Body of pancreas (tissue), 4 donors: Measurements from ENCODE around the gene OSBPL10.

ENCODE experiments used
- POLR2A ChIP-seq, 3 donors: fragments of 450-650 bp; IDR thresholded peaks; one replicate each; pipeline ENCODE4 v1.6.1; 2016; ENCODE audit warnings: antibody characterized with exemption in 3 of 3, mild to moderate bottlenecking in 2 of 3
- TF ChIP-seq, protein P1 (sequence below), 7 experiments: fragments of 450-650 bp in 4 of 7; fragments of 200-600 bp in 3 of 7; sonication (generic) in 3 of 7; IDR thresholded peaks; one replicate each; pipeline ENCODE4 v1.5.1; 2016 to 2019; ENCODE audit warnings: antibody characterized with exemption in 7 of 7

DNA sequence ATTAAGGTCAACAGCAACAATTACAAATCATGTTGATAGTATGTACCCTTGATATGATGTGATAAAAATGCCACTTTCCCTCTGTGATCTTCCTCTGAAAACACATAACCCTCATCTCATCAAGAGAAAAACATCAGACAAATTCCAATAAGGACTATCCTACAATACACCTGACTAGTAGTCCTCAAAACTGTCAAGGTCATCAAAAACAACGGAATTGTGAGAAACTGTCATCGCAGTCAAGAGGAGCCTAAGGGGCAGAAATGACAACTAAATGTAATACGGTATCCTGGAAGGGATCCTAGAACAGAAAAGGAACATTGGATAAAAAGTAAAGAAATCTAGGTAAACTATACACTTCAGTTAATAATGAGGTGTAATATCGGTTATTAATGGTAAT is 59.2 kb downstream of the OSBPL10 start:
- TF ChIP-seq POLR2A (IDR thresholded peaks at IDR 0.05): no peak
- TF ChIP-seq, protein P1, sequence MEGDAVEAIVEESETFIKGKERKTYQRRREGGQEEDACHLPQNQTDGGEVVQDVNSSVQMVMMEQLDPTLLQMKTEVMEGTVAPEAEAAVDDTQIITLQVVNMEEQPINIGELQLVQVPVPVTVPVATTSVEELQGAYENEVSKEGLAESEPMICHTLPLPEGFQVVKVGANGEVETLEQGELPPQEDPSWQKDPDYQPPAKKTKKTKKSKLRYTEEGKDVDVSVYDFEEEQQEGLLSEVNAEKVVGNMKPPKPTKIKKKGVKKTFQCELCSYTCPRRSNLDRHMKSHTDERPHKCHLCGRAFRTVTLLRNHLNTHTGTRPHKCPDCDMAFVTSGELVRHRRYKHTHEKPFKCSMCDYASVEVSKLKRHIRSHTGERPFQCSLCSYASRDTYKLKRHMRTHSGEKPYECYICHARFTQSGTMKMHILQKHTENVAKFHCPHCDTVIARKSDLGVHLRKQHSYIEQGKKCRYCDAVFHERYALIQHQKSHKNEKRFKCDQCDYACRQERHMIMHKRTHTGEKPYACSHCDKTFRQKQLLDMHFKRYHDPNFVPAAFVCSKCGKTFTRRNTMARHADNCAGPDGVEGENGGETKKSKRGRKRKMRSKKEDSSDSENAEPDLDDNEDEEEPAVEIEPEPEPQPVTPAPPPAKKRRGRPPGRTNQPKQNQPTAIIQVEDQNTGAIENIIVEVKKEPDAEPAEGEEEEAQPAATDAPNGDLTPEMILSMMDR (IDR thresholded peaks at IDR 0.05): no peak
